GM12891 (cell line): ENCODE data around the gene PHF2.

Experiments used
- DNase-seq: peaks from one replicate; pipeline ENCODE4 v3.0.0; 2011; ENCODE audit warnings: low spot score; ENCODE audit not compliant: insufficient read length
- FAIRE-seq: peaks from 2 replicates; lab custom pipeline; 2011; peaks lifted over from hg19 to GRCh38; lab: Jason Lieb, UNC
- PAX5 ChIP-seq: IDR thresholded peaks from 2 replicates; pipeline ENCODE4 v1.6.1; 2011; ENCODE audit warnings: low read length, moderate library complexity, mild to moderate bottlenecking; ENCODE audit not compliant: insufficient read depth, severe bottlenecking
- POLR2A ChIP-seq: IDR thresholded peaks from 2 replicates; pipeline ENCODE4 v1.6.1; 2011; ENCODE audit warnings: low read depth, low read length, control low read depth
- POLR2AphosphoS5 ChIP-seq: IDR thresholded peaks from 2 replicates; pipeline ENCODE4 v1.6.1; 2011; ENCODE audit warnings: low read depth, low read length, control low read depth
- POU2F2 ChIP-seq: IDR thresholded peaks from 2 replicates; pipeline ENCODE4 v1.6.1; 2011; ENCODE audit warnings: low read depth, mild to moderate bottlenecking, control low read depth, low read length, moderate library complexity
- SPI1 ChIP-seq: IDR thresholded peaks from 2 replicates; pipeline ENCODE4 v1.6.1; 2011; ENCODE audit warnings: low read depth, low read length, control low read depth
- TAF1 ChIP-seq: IDR thresholded peaks from 2 replicates; pipeline ENCODE4 v1.6.1; 2011; ENCODE audit warnings: low read depth, low read length, control low read depth

Gene PHF2

GRCh38 chr9:93724852-93725251, 148.5 kb downstream of the PHF2 start:
- FAIRE-seq (no peak), DNase-seq (no peak)
- no peak for TF ChIP-seq POLR2A
- no peak for TF ChIP-seq SPI1
- TF ChIP-seq TAF1 = no peak
- no peak for TF ChIP-seq POLR2AphosphoS5
- TF ChIP-seq PAX5 = no peak
- no peak for TF ChIP-seq POU2F2

DNA sequence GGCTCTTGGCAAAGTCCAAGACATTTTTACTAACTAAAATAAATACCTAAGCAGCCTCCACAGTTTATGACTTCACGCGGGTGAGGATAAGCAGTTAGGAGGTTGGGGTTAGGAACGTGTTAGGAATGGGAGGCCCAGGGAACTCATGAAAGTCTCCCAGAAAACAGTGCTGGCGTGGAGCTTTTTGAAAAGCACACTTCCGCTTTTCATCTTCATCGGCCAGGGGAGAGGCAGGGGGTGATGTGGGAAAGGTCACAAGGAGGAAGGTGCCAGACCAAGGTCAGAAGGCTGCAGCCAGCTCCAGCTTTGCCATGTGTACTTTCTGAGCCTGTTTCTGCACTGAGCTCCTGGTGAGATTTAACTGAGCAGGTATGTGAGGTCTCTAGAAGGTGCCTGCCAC, 149.0 kb downstream of the PHF2 start:
- DNase-seq = no peak
- TF ChIP-seq TAF1 = no peak
- TF ChIP-seq POLR2A = no peak
- no peak for TF ChIP-seq POU2F2
- no peak for TF ChIP-seq POLR2AphosphoS5
- TF ChIP-seq PAX5 = no peak
- TF ChIP-seq SPI1 = no peak
- FAIRE-seq = no peak

DNA sequence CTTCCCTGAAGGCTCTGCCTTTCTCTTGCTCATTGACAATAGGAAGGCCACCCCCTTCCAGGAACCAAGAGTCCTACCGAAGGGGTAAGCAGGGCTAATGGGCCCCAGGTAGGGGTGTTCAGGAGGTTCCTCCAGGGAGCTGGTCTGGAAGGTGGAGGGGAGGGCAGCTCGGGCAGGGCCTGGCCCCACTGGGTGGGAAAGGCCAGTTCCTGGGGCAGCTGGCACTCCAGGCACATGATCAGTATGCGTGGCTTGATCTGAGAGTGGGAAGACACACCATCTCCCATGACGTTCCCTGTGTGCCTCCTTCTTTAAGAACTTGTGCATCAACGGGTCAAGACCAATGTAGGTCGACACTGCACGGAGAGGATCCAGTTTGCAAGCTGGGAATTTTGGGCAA, 149.8 kb downstream of the PHF2 start:
- no peak for DNase-seq
- FAIRE-seq = no peak
- TF ChIP-seq POLR2A = no peak
- no peak for TF ChIP-seq POU2F2
- no peak for TF ChIP-seq SPI1
- no peak for TF ChIP-seq PAX5
- TF ChIP-seq TAF1 = no peak
- TF ChIP-seq POLR2AphosphoS5 = no peak
